Common myeloid progenitor, CD34-positive (primary cell): ENCODE results near the gene TPX2. TPM values are rescaled to one million over a fixed set of nuclear protein-coding genes. Genes with fewer than 3 reads are reported as not detected.

Source experiments
- CTCF ChIA-PET: fragments of 350-600 bp; sonication (Branson Sonifier 250); formaldehyde crosslinking; loops from one replicate; lab custom pipeline; 2021; ENCODE audit warnings: antibody characterized with exemption; lab: Charles Lee
- POLR2A ChIA-PET: fragments of 350-600 bp; sonication (Branson Sonifier 250); formaldehyde crosslinking; loops from one replicate; lab custom pipeline; 2021; ENCODE audit warnings: antibody characterized with exemption; lab: Charles Lee
- DNase-seq, 3 donors: peaks; one replicate each; pipeline versions ENCODE4 v3.0.0 to v3.0.0-alpha.2; 2013
- H3K27ac ChIP-seq, 2 experiments: 1 replicate in 1 of 2; 2 replicates in 1 of 2; pipeline ENCODE4 v1.7.0; 2013; ENCODE audit warnings: inconsistent platforms in 2 of 2, low read length in 2 of 2, mild to moderate bottlenecking in 2 of 2, low read depth in 1 of 2, moderate library complexity in 1 of 2; ENCODE audit not compliant: severe bottlenecking in 2 of 2, insufficient read depth in 1 of 2, poor library complexity in 1 of 2
- H3K27me3 ChIP-seq, 5 experiments: replicated peaks in 2 of 5; 1 replicate in 3 of 5; 2 replicates in 2 of 5; pipeline versions ENCODE4 v1.6.1 to v1.7.0; 2013; ENCODE audit warnings: low read length in 4 of 5, mild to moderate bottlenecking in 2 of 5, moderate library complexity in 2 of 5, inconsistent platforms in 1 of 5; ENCODE audit not compliant: insufficient read depth in 5 of 5, control insufficient read depth in 4 of 5
- H3K36me3 ChIP-seq, 4 experiments: 1 replicate in 2 of 4; 2 replicates in 2 of 4; pipeline versions ENCODE4 v1.6.1 to v1.7.0; 2013; ENCODE audit warnings: low read length in 3 of 4, control low read depth in 1 of 4, mild to moderate bottlenecking in 1 of 4; ENCODE audit not compliant: control insufficient read depth in 4 of 4, insufficient read depth in 4 of 4
- H3K4me1 ChIP-seq, 4 experiments: 1 replicate in 3 of 4; 2 replicates in 1 of 4; pipeline versions ENCODE4 v1.6.1 to v1.7.1; 2013; ENCODE audit warnings: low read length in 3 of 4, mild to moderate bottlenecking in 3 of 4, control low read depth in 1 of 4, inconsistent platforms in 1 of 4, moderate library complexity in 1 of 4; ENCODE audit not compliant: control insufficient read depth in 4 of 4, insufficient read depth in 4 of 4; ENCODE audit errors: control extremely low read depth in 1 of 4
- H3K4me3 ChIP-seq, 7 experiments: 1 replicate in 4 of 7; 2 replicates in 3 of 7; pipeline versions ENCODE4 v1.5.1 to v1.7.0; 2013; ENCODE audit warnings: mild to moderate bottlenecking in 7 of 7, low read length in 6 of 7, moderate library complexity in 6 of 7, inconsistent platforms in 2 of 7, low read depth in 2 of 7, control low read depth in 1 of 7; ENCODE audit not compliant: insufficient read depth in 4 of 7, control insufficient read depth in 1 of 7; ENCODE audit errors: extremely low read depth in 1 of 7
- H3K9me3 ChIP-seq, 5 experiments: 1 replicate in 4 of 5; 2 replicates in 1 of 5; pipeline versions ENCODE4 v1.6.1 to v1.7.1; 2013; ENCODE audit warnings: low read length in 4 of 5, mild to moderate bottlenecking in 2 of 5, inconsistent platforms in 1 of 5, low read depth in 1 of 5, moderate library complexity in 1 of 5; ENCODE audit not compliant: control insufficient read depth in 4 of 5, insufficient read depth in 2 of 5; ENCODE audit errors: control extremely low read depth in 1 of 5
- WGBS: methylation state at CpG from one replicate; pipeline ENCODE4 v1.1.5; 2013; ENCODE audit not compliant: insufficient coverage; 5-methylcytosine and 5-hydroxymethylcytosine counted together
- polyA plus RNA-seq: library from polyadenylated mRNA; unstranded; fragments of 120-200 nt; gene quantifications from one replicate; pipeline ENCODE4 v1.2.1, GENCODE V29; 2013

Gene TPX2, protein sequence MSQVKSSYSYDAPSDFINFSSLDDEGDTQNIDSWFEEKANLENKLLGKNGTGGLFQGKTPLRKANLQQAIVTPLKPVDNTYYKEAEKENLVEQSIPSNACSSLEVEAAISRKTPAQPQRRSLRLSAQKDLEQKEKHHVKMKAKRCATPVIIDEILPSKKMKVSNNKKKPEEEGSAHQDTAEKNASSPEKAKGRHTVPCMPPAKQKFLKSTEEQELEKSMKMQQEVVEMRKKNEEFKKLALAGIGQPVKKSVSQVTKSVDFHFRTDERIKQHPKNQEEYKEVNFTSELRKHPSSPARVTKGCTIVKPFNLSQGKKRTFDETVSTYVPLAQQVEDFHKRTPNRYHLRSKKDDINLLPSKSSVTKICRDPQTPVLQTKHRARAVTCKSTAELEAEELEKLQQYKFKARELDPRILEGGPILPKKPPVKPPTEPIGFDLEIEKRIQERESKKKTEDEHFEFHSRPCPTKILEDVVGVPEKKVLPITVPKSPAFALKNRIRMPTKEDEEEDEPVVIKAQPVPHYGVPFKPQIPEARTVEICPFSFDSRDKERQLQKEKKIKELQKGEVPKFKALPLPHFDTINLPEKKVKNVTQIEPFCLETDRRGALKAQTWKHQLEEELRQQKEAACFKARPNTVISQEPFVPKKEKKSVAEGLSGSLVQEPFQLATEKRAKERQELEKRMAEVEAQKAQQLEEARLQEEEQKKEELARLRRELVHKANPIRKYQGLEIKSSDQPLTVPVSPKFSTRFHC
- polyA plus RNA-seq, result 14.4 TPM

DNA sequence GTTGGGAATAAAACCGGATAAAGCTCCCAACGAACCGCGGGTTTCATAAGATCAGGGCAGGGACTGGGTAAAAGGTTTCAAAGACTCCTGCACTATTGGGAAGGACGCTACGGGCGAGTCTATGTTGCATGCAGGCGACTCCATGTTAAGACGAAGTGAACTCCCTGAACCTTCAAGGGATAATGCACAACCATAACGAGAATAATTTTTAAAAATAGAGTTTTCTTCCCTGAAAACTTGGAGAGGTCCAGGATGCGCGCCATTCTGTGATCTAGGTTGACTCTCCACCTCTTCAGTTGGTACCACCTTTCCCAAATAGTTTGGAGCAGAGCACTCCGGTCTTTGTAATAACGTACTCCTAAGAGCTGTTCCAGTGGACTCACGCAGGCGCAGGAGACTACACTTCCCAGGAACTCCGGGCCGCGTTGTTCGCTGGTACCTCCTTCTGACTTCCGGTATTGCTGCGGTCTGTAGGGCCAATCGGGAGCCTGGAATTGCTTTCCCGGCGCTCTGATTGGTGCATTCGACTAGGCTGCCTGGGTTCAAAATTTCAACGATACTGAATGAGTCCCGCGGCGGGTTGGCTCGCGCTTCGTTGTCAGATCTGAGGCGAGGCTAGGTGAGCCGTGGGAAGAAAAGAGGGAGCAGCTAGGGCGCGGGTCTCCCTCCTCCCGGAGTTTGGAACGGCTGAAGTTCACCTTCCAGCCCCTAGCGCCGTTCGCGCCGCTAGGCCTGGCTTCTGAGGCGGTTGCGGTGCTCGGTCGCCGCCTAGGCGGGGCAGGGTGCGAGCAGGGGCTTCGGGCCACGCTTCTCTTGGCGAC is at the start of gene TPX2:
TSS of gene TPX2 (plus strand) at position 562 of the 821 bp plus-strand sequence. CDS start 18,187 bp downstream, outside the sequence.
- Histone ChIP-seq H3K4me3 (peak within 1 kb of the TSS; percentile 95 to 99 (median 98)), H3K27ac (peak within 1 kb of the TSS; percentile 72 to 86), H3K4me1 (peaks cover 18 to 34% (median 29%) of the 10 kb centered on the region in 4 experiments), H3K9me3 (no peaks in the 10 kb centered on the region), H3K36me3 (peaks cover 0 to 5% (median under 1%) of the 10 kb centered on the region in 4 experiments), H3K27me3 (no peaks in the 10 kb centered on the region)
- ChIA-PET POLR2A (no interaction called here), CTCF (interaction anchor here (0.5 to 1.8 kb wide), 9 partner anchors 11 to 177 kb away, joined by 3 to 7 read pairs (median 3); no protein-coding TSS in a partner anchor)
- DNase-seq, result peak; percentile 88 to 94 (median 88)
- WGBS, result under 1% methylated on average over 47 of the region's 54 CpGs

DNA sequence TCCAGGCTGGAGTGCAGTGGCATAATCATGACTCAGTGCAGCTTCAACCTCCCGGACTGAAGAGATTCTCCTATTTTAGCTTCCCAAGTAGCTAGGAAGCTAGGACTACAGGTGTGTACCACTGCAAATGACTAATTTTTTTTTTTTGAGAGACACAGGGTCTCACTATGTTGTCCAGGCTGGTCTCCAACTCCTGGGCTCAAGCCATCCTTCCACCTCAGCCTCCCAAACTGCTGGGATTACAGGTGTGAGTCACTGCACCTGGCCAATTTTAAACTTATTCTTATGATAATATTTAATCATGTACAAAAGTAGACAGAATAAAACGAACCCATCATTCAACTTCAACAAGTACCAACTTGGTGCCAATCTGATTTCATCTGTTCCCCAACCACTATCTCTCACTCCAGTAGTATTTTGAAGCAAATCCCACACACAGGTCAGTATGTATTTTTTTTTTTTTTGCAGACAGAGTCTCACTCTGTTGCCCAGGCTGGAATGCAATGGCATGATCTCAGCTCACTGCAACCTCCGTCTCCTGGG is 48.9 kb upstream of the TPX2 start:
- no peak overlapping the region for H3K4me3 ChIP-seq
- peaks cover 0 to 42% (median 29%) of the 10 kb centered on the region in 4 experiments for H3K4me1 ChIP-seq
- no peaks in the 10 kb centered on the region for H3K27me3 ChIP-seq
- ChIA-PET POLR2A (no interaction called here), CTCF (interaction anchor here (1.0 to 11.2 kb wide), 2 partner anchors 33 to 43 kb away, joined by 3 to 67 read pairs; partner anchors contain the start of gene BCL2L1)
- peaks cover 2 to 20% (median 7%) of the 10 kb centered on the region in 4 experiments for H3K36me3 ChIP-seq
- H3K27ac ChIP-seq, result no peak overlapping the region
- DNase-seq, result no peak
- no peaks in the 10 kb centered on the region for H3K9me3 ChIP-seq
- 100% methylated on average over 2 of the region's 3 CpGs for WGBS

DNA sequence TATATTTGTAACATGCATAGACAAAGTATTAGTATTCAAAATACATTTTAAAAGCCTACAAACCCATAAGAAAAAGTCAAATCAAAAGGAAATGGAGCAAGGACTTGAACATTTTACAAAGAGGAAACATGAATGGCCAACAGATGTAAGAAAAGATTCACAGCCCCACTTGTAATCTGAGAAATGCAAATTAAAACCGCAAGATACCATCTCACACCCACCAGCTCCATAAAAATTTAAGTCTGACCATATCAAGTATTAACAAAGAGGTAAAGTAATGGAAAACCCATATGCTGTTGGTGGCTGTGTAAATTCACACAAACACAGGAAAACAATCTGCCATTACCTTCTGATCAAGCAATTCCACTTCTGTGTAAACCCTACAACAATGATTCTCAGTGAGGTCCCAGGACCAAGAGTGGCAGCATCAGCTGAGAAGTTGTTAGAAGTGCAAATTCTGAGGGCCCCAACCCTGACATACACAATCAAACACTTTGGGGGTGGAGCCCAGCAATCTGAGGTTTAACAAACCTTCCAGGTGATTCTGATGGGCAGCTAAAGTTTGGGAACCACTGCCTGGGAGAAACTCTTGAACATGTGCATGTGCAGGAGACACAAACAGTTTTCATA is 47.3 kb upstream of the TPX2 start:
- H3K4me1 ChIP-seq, result peaks cover 0 to 45% (median 29%) of the 10 kb centered on the region in 4 experiments
- POLR2A ChIA-PET, result no interaction called here
- H3K27me3 ChIP-seq, result no peaks in the 10 kb centered on the region
- H3K36me3 ChIP-seq, result peaks cover 2 to 16% (median 8%) of the 10 kb centered on the region in 4 experiments
- no peak overlapping the region for H3K4me3 ChIP-seq
- DNase-seq, result peak in 2 of 3 donors; percentile 26 to 60
- no CpG with 5 or more reads among the region's 1 CpG for WGBS
- CTCF ChIA-PET, result interaction anchor here (1.0 to 11.2 kb wide), 10 partner anchors 10 to 58 kb away, joined by 3 to 67 read pairs (median 3); partner anchors contain the start of gene BCL2L1
- H3K9me3 ChIP-seq, result no peaks in the 10 kb centered on the region
- peak overlapping the region in 1 of 2 experiments; percentile 36 for H3K27ac ChIP-seq

DNA sequence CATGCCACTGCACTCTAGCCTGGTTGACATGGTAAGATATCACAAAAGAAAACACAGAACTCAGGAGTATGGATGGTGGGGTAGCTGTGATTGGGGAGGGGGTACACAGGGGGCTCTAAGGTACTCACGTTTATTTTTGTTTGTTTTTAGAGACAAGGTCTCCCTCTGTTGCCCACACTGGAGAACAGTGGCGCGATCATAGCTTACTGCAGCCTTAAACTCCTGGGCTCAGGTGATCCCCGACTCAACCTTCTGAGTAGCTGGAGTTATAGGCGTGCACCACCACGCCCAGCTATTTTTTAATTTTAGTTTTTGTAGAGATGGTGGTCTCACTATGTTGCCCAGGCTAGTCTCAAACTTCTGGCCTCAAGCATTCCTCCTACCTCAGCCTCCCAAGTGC is 45.7 kb upstream of the TPX2 start:
- Histone ChIP-seq H3K36me3 (peaks cover 5 to 14% (median 5%) of the 10 kb centered on the region in 4 experiments), H3K27ac (no peak overlapping the region), H3K4me3 (no peak overlapping the region), H3K27me3 (no peaks in the 10 kb centered on the region), H3K4me1 (peaks cover 0 to 43% (median 27%) of the 10 kb centered on the region in 4 experiments), H3K9me3 (no peaks in the 10 kb centered on the region)
- CTCF ChIA-PET, result interaction anchor here (0.8 to 11.2 kb wide), 9 partner anchors 11 to 61 kb away, joined by 3 to 67 read pairs (median 6); partner anchors contain the start of gene BCL2L1
- DNase-seq, result no peak
- WGBS, result 85% methylated on average over 4 of the region's 6 CpGs
- POLR2A ChIA-PET, result interaction anchor here (0.6 to 1.1 kb wide), 3 partner anchors 9 to 409 kb away, joined by 4 to 5 read pairs (median 4); no protein-coding TSS in a partner anchor

DNA sequence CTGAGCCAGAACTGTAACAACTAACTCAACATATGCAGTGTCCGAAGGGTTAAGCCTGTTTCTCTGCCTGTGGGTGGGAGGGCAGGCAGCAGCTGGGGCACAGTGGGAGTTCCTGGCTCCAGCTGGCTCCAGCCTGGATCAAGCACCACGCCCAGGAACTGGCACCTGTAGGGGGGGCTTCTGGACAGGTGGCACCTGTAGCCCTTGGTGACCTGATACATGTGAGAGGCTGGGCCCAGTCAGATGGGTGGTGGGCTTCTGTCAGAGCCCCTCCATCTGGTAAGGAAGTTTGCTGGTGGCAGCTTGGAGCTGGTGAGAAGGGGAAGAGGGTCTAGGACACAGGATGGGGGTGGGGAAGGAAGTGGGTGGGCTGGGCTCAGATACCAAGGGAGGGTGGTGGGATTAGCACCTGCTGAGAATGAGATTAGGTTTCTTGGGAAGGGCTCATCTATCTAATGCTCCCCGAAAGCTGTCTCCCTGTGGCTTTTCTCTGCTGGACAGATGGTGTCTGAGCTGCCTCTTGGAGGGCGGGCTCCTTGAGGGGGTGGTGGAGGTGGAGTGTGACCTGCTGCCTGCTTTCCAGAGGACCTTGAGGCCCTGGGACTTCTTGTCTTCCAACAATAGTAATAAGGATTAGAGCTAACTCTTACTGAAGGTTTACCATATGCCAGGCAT is 45.0 kb upstream of the TPX2 start:
- WGBS, result 80% methylated on average over 2 of the region's 4 CpGs
- CTCF ChIA-PET, result interaction anchor here (1.2 to 11.2 kb wide), 9 partner anchors 10 to 62 kb away, joined by 4 to 67 read pairs (median 6); partner anchors contain the start of gene BCL2L1
- H3K27me3 ChIP-seq, result no peaks in the 10 kb centered on the region
- peak overlapping the region in 1 of 2 experiments; percentile 15 for H3K27ac ChIP-seq
- DNase-seq, result peak in 1 of 3 donors; percentile 11
- POLR2A ChIA-PET, result interaction anchor here (1.0 to 1.1 kb wide), 2 partner anchors 8 to 10 kb away, joined by 4 to 5 read pairs; no protein-coding TSS in a partner anchor
- no peaks in the 10 kb centered on the region for H3K9me3 ChIP-seq
- peaks cover 3 to 10% (median 6%) of the 10 kb centered on the region in 4 experiments for H3K36me3 ChIP-seq
- H3K4me1 ChIP-seq, result peaks cover 0 to 48% (median 32%) of the 10 kb centered on the region in 4 experiments
- no peak overlapping the region for H3K4me3 ChIP-seq
